ENCODE measurements around the gene MTNR1A. TPM values are rescaled to one million over a fixed set of nuclear protein-coding genes. Genes with fewer than 3 reads are reported as not detected.

MTNR1A gene
- total RNA-seq, 2 donors from 2014 or later = not detected

DNA sequence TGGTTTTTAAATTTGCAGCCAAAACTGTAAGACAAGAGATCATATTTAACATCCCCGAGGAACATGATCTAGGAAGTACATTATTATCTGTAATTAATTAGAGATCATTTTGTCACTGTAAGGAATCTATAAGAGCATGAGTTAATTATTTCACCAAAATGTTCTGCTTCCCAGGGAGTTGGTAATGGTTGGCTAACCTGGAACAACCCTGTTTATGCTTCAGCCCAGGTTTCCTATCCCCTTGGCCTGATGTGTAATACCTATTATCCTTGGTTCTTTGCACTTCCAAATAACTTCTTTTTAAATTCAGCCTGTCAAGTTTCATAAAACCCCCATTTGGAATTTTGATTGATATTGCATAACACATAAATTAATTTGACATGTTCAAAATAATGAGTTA lies 6.4 kb upstream of the MTNR1A start:
- Histone ChIP-seq H3K27me3 (no peaks in the 10 kb centered on the region), H3K36me3 (no peaks in the 10 kb centered on the region)
- TF ChIP-seq, protein P1, sequence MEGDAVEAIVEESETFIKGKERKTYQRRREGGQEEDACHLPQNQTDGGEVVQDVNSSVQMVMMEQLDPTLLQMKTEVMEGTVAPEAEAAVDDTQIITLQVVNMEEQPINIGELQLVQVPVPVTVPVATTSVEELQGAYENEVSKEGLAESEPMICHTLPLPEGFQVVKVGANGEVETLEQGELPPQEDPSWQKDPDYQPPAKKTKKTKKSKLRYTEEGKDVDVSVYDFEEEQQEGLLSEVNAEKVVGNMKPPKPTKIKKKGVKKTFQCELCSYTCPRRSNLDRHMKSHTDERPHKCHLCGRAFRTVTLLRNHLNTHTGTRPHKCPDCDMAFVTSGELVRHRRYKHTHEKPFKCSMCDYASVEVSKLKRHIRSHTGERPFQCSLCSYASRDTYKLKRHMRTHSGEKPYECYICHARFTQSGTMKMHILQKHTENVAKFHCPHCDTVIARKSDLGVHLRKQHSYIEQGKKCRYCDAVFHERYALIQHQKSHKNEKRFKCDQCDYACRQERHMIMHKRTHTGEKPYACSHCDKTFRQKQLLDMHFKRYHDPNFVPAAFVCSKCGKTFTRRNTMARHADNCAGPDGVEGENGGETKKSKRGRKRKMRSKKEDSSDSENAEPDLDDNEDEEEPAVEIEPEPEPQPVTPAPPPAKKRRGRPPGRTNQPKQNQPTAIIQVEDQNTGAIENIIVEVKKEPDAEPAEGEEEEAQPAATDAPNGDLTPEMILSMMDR (IDR thresholded peaks at IDR 0.05) = no peak

GRCh38 chr4:186560647-186561046 lies 5.3 kb upstream of the MTNR1A start:
- H3K27me3 ChIP-seq = no peaks in the 10 kb centered on the region
- H3K4me3 ChIP-seq = no peak overlapping the region
- H3K4me1 ChIP-seq = no peaks in the 10 kb centered on the region
- no peak for DNase-seq (ENCODE audit: low spot score)
- no peaks in the 10 kb centered on the region for H3K36me3 ChIP-seq
- TF ChIP-seq, protein P1 (IDR thresholded peaks at IDR 0.05) = no peak
- H3K27ac ChIP-seq = no peak overlapping the region
- H3K9me3 ChIP-seq = no peaks in the 10 kb centered on the region

More for the DNA sequence above, 6.4 kb upstream of the MTNR1A start:
- Histone ChIP-seq H3K4me1 (no peaks in the 10 kb centered on the region), H3K9me3 (no peaks in the 10 kb centered on the region), H3K27ac (no peak overlapping the region), H3K4me3 (no peak overlapping the region)
- DNase-seq (ENCODE audit: low spot score) = no peak

GRCh38 chr4:186557486-186557885 lies 2.1 kb upstream of the MTNR1A start:
- Histone ChIP-seq H3K4me3 (no peak overlapping the region), H3K9me3 (no peaks in the 10 kb centered on the region), H3K36me3 (no peaks in the 10 kb centered on the region), H3K27ac (no peak overlapping the region), H3K27me3 (peaks cover 0 to 8% of the 10 kb centered on the region in 2 donors), H3K4me1 (peaks cover 0 to 14% of the 10 kb centered on the region in 2 donors)
- DNase-seq (ENCODE audit: low spot score) = no peak
- TF ChIP-seq, protein P1 (IDR thresholded peaks at IDR 0.05) = no peak

DNA sequence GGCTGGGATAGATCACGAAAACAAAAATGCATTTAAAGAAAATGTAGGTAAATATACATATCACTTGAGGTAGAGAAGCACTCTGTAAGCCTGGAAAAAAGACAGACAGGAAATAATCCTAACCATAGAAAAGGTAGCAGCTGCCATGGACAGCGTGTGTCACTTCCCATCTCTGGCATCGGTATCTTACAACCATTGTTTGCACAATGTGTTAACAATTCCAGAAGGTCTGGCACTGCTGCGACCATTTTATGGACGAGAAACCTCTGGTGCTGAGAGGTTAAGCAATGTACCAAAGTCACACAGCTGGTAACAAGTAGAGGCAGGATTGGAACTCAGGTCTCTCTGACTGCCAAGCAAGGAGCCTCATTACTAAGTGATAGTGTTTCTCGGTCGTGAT lies 1.7 kb upstream of the MTNR1A start:
- DNase-seq (ENCODE audit: low spot score) = no peak
- Histone ChIP-seq H3K36me3 (no peaks in the 10 kb centered on the region), H3K4me3 (no peak overlapping the region), H3K27me3 (peaks cover 0 to 8% of the 10 kb centered on the region in 2 donors), H3K27ac (no peak overlapping the region), H3K4me1 (peaks cover 0 to 14% of the 10 kb centered on the region in 2 donors), H3K9me3 (no peaks in the 10 kb centered on the region)
- TF ChIP-seq, protein P1 (IDR thresholded peaks at IDR 0.05) = no peak

GRCh38 chr4:186554539-186554913 lies 841 bp downstream of the MTNR1A start:
- no peak for DNase-seq (ENCODE audit: low spot score)
- Histone ChIP-seq H3K27ac (no peak overlapping the region), H3K9me3 (no peaks in the 10 kb centered on the region), H3K36me3 (no peaks in the 10 kb centered on the region), H3K27me3 (peaks cover 0 to 8% of the 10 kb centered on the region in 2 donors), H3K4me1 (peaks cover 0 to 14% of the 10 kb centered on the region in 2 donors), H3K4me3 (peak overlapping the region in 1 of 2 donors; percentile 35)
- TF ChIP-seq, protein P1 (IDR thresholded peaks at IDR 0.05) = no peak

DNA sequence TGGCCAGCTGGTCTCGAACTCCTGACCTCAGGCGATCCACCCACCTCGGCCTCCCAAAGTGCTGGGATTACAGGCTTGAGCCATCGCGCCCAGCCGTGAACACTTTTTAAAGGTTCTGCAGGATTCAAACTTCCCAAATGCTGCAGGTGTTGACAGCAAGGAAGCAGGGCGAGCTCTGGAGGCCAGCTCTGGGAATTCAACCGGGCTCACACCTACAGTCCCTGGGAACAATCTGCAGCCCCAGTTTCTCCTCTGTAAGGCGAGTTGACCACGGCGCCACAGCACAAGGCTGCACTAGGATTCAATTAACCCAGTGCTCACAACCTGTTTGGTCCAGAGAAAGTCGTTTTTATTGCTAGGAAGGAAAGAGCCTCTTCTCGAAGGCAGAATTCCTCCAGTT lies 1.6 kb downstream of the MTNR1A start:
- Histone ChIP-seq H3K36me3 (no peaks in the 10 kb centered on the region), H3K4me1 (peaks cover 0 to 14% of the 10 kb centered on the region in 2 donors), H3K27ac (no peak overlapping the region), H3K27me3 (peaks cover 0 to 8% of the 10 kb centered on the region in 2 donors), H3K4me3 (no peak overlapping the region), H3K9me3 (no peaks in the 10 kb centered on the region)
- no peak for DNase-seq (ENCODE audit: low spot score)
- TF ChIP-seq, protein P1 (IDR thresholded peaks at IDR 0.05) = no peak

Measured in right atrium auricular region (tissue), 2 donors.